Skeletal muscle tissue (tissue), 4 donors: Measurements from ENCODE around the gene DPF1. TPM values are rescaled to one million over a fixed set of nuclear protein-coding genes. Genes with fewer than 3 reads are reported as not detected.

Source experiments
- H3K27ac ChIP-seq: one replicate; pipeline ENCODE4 v1.7.0; 2013; ENCODE audit warnings: mild to moderate bottlenecking, low read depth, low read length, inconsistent platforms
- H3K27me3 ChIP-seq, 3 donors: one replicate each; pipeline ENCODE4 v1.7.0; 2013; ENCODE audit warnings: low read length in 3 of 3; ENCODE audit not compliant: control insufficient read depth in 3 of 3, insufficient read depth in 3 of 3
- H3K36me3 ChIP-seq, 3 donors: one replicate each; pipeline ENCODE4 v1.7.0; 2013; ENCODE audit warnings: low read length in 3 of 3; ENCODE audit not compliant: control insufficient read depth in 3 of 3, insufficient read depth in 3 of 3
- H3K4me1 ChIP-seq, 3 donors: one replicate each; pipeline ENCODE4 v1.7.0; 2013; ENCODE audit warnings: low read length in 3 of 3, mild to moderate bottlenecking in 3 of 3; ENCODE audit not compliant: control insufficient read depth in 3 of 3, insufficient read depth in 3 of 3
- H3K4me3 ChIP-seq, 3 donors: one replicate each; pipeline ENCODE4 v1.7.0; 2013; ENCODE audit warnings: low read length in 3 of 3
- H3K9ac ChIP-seq, 3 donors: one replicate each; pipeline ENCODE4 v1.7.0; 2013; ENCODE audit warnings: low read length in 3 of 3, mild to moderate bottlenecking in 3 of 3, moderate library complexity in 2 of 3, low read depth in 1 of 3
- H3K9me3 ChIP-seq, 3 donors: one replicate each; pipeline ENCODE4 v1.7.0; 2013; ENCODE audit warnings: low read length in 3 of 3; ENCODE audit not compliant: control insufficient read depth in 3 of 3
- total RNA-seq: library from RNA; depleted of rRNA; stranded (reverse); fragments of >200 nt; gene quantifications from one replicate; pipeline ENCODE4 v1.2.3, GENCODE V29; 2014
- donor health status: Osteomylitis.

Gene DPF1
- total RNA-seq, 1 donor from 2014 or later, result 1.0 TPM

- Histone ChIP-seq H3K27ac (peak overlapping the region; percentile 86), H3K36me3 (no peaks in the 10 kb centered on the region), H3K4me1 (peaks cover 17 to 19% (median 17%) of the 10 kb centered on the region in 3 donors), H3K27me3 (peaks cover 10 to 29% (median 28%) of the 10 kb centered on the region in 3 donors), H3K9me3 (no peaks in the 10 kb centered on the region), H3K9ac (peak overlapping the region; percentile 0 to 68 (median 33)), H3K4me3 (peak overlapping the region in 2 of 3 donors; percentile 0 to 13)
Observed at GRCh38 chr19:38251564-38252051, 27.6 kb upstream of the DPF1 start.

DNA sequence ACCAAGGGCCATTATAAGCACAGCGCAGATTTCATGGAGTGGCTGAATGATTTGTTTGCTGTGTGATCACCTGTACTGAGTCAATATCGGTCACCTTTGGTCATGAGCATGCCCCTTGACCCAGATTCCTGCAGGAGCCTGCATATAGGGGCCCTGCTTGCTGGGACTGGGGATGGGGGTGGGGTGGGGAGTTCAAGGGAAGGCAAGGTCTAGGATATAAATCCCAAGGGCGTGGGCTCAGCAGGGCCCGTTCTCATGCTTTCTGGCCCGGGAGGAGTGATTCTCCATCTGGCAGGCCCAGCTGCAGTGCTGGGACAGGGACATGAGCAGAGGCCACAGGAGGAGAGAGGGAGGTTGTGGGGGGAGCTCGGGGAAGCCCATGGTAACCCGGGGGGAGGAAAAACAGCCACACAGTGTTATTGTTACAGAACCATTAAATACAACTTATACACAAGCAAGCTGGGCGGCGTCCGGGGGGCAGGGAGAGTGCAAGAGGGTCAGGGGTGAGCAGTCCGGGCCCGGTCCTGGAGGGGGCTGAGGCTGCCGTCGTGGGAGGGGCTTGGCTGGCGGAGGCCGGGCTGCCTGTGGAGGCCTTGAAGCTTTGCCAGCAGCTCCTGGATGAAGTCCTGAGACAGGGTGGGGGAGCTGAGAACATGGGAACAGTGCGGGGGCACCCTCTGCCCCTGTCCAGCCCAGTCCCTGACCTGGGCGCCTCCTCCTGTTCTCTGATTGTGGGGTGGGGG lies 27.0 kb upstream of the DPF1 start:
- no peaks in the 10 kb centered on the region for H3K36me3 ChIP-seq
- peak overlapping the region; percentile 86 for H3K27ac ChIP-seq
- peak overlapping the region in 1 of 3 donors; percentile 0 for H3K4me3 ChIP-seq
- peaks cover 9 to 27% (median 25%) of the 10 kb centered on the region in 3 donors for H3K27me3 ChIP-seq
- peaks cover 17 to 20% (median 17%) of the 10 kb centered on the region in 3 donors for H3K4me1 ChIP-seq
- H3K9me3 ChIP-seq, result no peaks in the 10 kb centered on the region
- peak overlapping the region; percentile 0 to 68 (median 33) for H3K9ac ChIP-seq

DNA sequence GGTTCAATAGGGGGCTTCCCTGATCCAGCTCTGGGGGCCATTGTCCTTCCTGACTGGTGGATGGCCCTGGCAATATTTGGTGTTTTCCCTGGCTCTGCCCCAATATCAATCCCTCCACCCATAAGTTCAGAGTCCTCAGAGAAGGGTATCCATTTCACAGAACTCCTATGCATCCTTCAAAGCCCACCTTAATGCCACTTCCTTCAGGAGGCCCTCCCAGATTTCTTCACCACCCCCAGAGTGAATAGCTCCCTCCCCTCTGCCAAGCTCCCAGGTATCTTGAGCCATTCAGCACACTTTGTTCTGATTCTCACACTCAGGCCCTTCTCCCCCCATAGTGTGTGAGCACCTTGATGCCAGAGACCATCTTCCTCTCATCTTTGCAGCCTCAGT lies 26.4 kb upstream of the DPF1 start:
- peak overlapping the region; percentile 86 for H3K27ac ChIP-seq
- no peaks in the 10 kb centered on the region for H3K36me3 ChIP-seq

DNA sequence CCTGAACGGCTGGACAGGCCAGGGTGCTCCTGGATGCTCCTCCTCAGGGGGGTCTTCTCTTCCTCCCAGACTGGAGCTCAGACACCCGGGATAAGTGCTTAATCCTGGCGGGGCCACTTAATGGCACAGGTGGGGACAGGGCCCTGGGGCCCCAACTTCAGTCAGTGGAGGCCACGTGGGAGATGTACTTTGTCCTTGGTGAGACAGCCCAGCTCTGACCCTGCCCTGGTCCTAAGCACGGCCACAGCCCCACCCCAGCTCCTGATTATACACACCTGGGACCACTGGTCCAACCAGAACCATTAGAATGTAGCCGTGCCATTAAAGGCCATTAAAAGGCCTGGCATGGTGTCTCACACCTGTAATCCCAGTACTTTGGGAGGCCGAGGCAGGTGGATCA lies 24.4 kb upstream of the DPF1 start:
- Histone ChIP-seq H3K4me1 (peaks cover 13 to 21% (median 15%) of the 10 kb centered on the region in 3 donors), H3K4me3 (no peak overlapping the region), H3K27ac (no peak overlapping the region), H3K36me3 (no peaks in the 10 kb centered on the region), H3K9me3 (no peaks in the 10 kb centered on the region), H3K9ac (no peak overlapping the region), H3K27me3 (peaks cover 4 to 15% (median 12%) of the 10 kb centered on the region in 3 donors)

More for the DNA sequence above, 26.4 kb upstream of the DPF1 start:
- Histone ChIP-seq H3K9ac (peak overlapping the region in 1 of 3 donors; percentile 35), H3K27me3 (peaks cover 6 to 21% (median 21%) of the 10 kb centered on the region in 3 donors), H3K4me1 (peaks cover 17 to 20% (median 17%) of the 10 kb centered on the region in 3 donors), H3K9me3 (no peaks in the 10 kb centered on the region), H3K4me3 (no peak overlapping the region)

GRCh38 chr19:38247734-38248268 lies 23.8 kb upstream of the DPF1 start:
- H3K4me3 ChIP-seq, result no peak overlapping the region
- no peaks in the 10 kb centered on the region for H3K9me3 ChIP-seq
- peaks cover 12 to 18% (median 15%) of the 10 kb centered on the region in 3 donors for H3K4me1 ChIP-seq
- no peaks in the 10 kb centered on the region for H3K36me3 ChIP-seq
- H3K27me3 ChIP-seq, result peaks cover 4 to 15% (median 6%) of the 10 kb centered on the region in 3 donors
- no peak overlapping the region for H3K27ac ChIP-seq
- H3K9ac ChIP-seq, result no peak overlapping the region

DNA sequence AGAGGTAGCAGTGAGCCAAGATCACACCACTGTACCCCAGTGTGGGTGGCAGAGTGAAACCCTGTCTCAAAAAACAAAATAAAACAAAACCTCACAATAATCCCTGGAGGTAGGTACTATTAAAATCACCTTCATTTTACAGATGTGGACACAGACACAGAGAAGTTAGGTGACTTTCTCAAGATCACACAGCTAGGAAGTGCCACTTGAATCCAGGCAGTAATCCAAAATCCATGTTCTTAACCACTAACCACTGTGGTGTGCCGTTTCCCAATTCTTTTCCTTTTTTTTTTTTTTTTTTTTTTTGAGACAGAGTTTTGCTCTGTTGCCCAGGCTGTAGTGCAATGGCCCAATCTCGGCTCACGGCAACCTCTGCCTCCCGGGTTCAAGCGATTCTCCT lies 23.1 kb upstream of the DPF1 start:
- Histone ChIP-seq H3K9me3 (no peaks in the 10 kb centered on the region), H3K4me3 (no peak overlapping the region), H3K36me3 (no peaks in the 10 kb centered on the region), H3K4me1 (peaks cover 6 to 15% (median 15%) of the 10 kb centered on the region in 3 donors), H3K27me3 (peaks cover 0 to 10% (median 0%) of the 10 kb centered on the region in 3 donors), H3K27ac (no peak overlapping the region), H3K9ac (no peak overlapping the region)

GRCh38 chr19:38245826-38246498 lies 21.9 kb upstream of the DPF1 start:
- Histone ChIP-seq H3K4me3 (no peak overlapping the region), H3K27me3 (peaks cover 0 to 2% (median 0%) of the 10 kb centered on the region in 3 donors), H3K9me3 (no peaks in the 10 kb centered on the region), H3K36me3 (no peaks in the 10 kb centered on the region), H3K4me1 (peaks cover 0 to 11% (median 8%) of the 10 kb centered on the region in 3 donors), H3K27ac (no peak overlapping the region), H3K9ac (no peak overlapping the region)

- H3K4me3 ChIP-seq, result no peak overlapping the region
Observed at GRCh38 chr19:38243279-38243673, 19.3 kb upstream of the DPF1 start.

GRCh38 chr19:38239816-38240215 lies 15.8 kb upstream of the DPF1 start:
- peaks cover 0 to 8% (median 1%) of the 10 kb centered on the region in 3 donors for H3K4me1 ChIP-seq
- H3K4me3 ChIP-seq, result no peak overlapping the region
- H3K9me3 ChIP-seq, result no peaks in the 10 kb centered on the region
- no peaks in the 10 kb centered on the region for H3K36me3 ChIP-seq
- peaks cover 0 to 5% (median 4%) of the 10 kb centered on the region in 3 donors for H3K27me3 ChIP-seq
- H3K27ac ChIP-seq, result no peak overlapping the region
- H3K9ac ChIP-seq, result no peak overlapping the region

More at GRCh38 chr19:38243279-38243673, 19.3 kb upstream of the DPF1 start:
- Histone ChIP-seq H3K9ac (no peak overlapping the region), H3K36me3 (no peaks in the 10 kb centered on the region), H3K27ac (no peak overlapping the region), H3K27me3 (peaks cover 0 to 6% (median 4%) of the 10 kb centered on the region in 3 donors), H3K4me1 (peaks cover 0 to 11% (median 7%) of the 10 kb centered on the region in 3 donors), H3K9me3 (no peaks in the 10 kb centered on the region)
